WTC11 (cell line): ENCODE data around the gene PTPN12.

Experiments
- GRHL2 ChIP-seq: fragments of 250-450 bp; sonication (Bioruptor Pico); IDR thresholded peaks from 2 replicates; pipeline ENCODE4 v1.8.0; 2022; ENCODE audit warnings: mild to moderate bottlenecking, moderate library complexity; ENCODE audit not compliant: insufficient replicate concordance, severe bottlenecking
- IRF1 ChIP-seq: sonication (generic); formaldehyde crosslinking; IDR thresholded peaks from 2 replicates; pipeline ENCODE4 v1.8.0; 2023; ENCODE audit warnings: missing genetic modification reagents
- MYBL2 ChIP-seq: sonication (generic); formaldehyde crosslinking; IDR thresholded peaks from 2 replicates; pipeline ENCODE4 v1.8.1; 2023; ENCODE audit warnings: mild to moderate bottlenecking, moderate library complexity, missing genetic modification reagents
- NR1H2 ChIP-seq: sonication (generic); formaldehyde crosslinking; IDR thresholded peaks from 2 replicates; pipeline ENCODE4 v1.9.0; 2021; ENCODE audit warnings: mild to moderate bottlenecking, moderate library complexity, missing genetic modification reagents
- NR2C2 ChIP-seq: sonication (generic); formaldehyde crosslinking; IDR thresholded peaks from 2 replicates; pipeline ENCODE4 v1.8.0; 2022; ENCODE audit warnings: mild to moderate bottlenecking, missing genetic modification reagents
- RELA ChIP-seq: sonication (generic); formaldehyde crosslinking; IDR thresholded peaks from 2 replicates; pipeline ENCODE4 v1.8.1; 2022; ENCODE audit warnings: missing genetic modification reagents, mild to moderate bottlenecking, borderline replicate concordance
- ZNF121 ChIP-seq: sonication (generic); formaldehyde crosslinking; IDR thresholded peaks from 2 replicates; pipeline ENCODE4 v1.8.0; 2023; ENCODE audit warnings: missing genetic modification reagents
- ZNF138 ChIP-seq: sonication (generic); formaldehyde crosslinking; conservative IDR thresholded peaks from 2 replicates; pipeline ENCODE4 v1.8.1; 2022; ENCODE audit warnings: mild to moderate bottlenecking, moderate library complexity, missing genetic modification reagents
- TF ChIP-seq, protein P1 (sequence below): fragments of 200-600 bp; IDR thresholded peaks from 2 replicates; pipeline ENCODE4 v1.8.0; 2022; ENCODE audit warnings: antibody characterized with exemption
- TF ChIP-seq, protein P2 (sequence below): sonication (generic); formaldehyde crosslinking; IDR thresholded peaks from 2 replicates; pipeline ENCODE4 v1.8.0; 2022; ENCODE audit warnings: mild to moderate bottlenecking, missing genetic modification reagents
- TF ChIP-seq, protein P3 (sequence below): sonication (generic); formaldehyde crosslinking; IDR thresholded peaks from 2 replicates; pipeline ENCODE4 v1.8.0; 2022; ENCODE audit warnings: mild to moderate bottlenecking, missing genetic modification reagents

- TF ChIP-seq, protein P1, sequence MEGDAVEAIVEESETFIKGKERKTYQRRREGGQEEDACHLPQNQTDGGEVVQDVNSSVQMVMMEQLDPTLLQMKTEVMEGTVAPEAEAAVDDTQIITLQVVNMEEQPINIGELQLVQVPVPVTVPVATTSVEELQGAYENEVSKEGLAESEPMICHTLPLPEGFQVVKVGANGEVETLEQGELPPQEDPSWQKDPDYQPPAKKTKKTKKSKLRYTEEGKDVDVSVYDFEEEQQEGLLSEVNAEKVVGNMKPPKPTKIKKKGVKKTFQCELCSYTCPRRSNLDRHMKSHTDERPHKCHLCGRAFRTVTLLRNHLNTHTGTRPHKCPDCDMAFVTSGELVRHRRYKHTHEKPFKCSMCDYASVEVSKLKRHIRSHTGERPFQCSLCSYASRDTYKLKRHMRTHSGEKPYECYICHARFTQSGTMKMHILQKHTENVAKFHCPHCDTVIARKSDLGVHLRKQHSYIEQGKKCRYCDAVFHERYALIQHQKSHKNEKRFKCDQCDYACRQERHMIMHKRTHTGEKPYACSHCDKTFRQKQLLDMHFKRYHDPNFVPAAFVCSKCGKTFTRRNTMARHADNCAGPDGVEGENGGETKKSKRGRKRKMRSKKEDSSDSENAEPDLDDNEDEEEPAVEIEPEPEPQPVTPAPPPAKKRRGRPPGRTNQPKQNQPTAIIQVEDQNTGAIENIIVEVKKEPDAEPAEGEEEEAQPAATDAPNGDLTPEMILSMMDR, result peak; percentile 67
- no peak for TF ChIP-seq NR2C2 (CRISPR knock-in tag)
- TF ChIP-seq, protein P2, sequence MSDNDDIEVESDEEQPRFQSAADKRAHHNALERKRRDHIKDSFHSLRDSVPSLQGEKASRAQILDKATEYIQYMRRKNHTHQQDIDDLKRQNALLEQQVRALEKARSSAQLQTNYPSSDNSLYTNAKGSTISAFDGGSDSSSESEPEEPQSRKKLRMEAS (CRISPR knock-in tag), result no peak
- no peak for TF ChIP-seq MYBL2 (CRISPR knock-in tag)
- no peak for TF ChIP-seq ZNF121 (CRISPR knock-in tag)
- TF ChIP-seq GRHL2 (CRISPR knock-in tag), result no peak
- TF ChIP-seq, protein P3, sequence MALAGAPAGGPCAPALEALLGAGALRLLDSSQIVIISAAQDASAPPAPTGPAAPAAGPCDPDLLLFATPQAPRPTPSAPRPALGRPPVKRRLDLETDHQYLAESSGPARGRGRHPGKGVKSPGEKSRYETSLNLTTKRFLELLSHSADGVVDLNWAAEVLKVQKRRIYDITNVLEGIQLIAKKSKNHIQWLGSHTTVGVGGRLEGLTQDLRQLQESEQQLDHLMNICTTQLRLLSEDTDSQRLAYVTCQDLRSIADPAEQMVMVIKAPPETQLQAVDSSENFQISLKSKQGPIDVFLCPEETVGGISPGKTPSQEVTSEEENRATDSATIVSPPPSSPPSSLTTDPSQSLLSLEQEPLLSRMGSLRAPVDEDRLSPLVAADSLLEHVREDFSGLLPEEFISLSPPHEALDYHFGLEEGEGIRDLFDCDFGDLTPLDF (CRISPR knock-in tag), result no peak
- TF ChIP-seq RELA (CRISPR knock-in tag), result no peak
- TF ChIP-seq NR1H2 (CRISPR knock-in tag), result no peak
- TF ChIP-seq ZNF138 (CRISPR knock-in tag), result no peak
- TF ChIP-seq IRF1 (CRISPR knock-in tag), result no peak
Measured at GRCh38 chr7:77651575-77652162, 114.6 kb downstream of the PTPN12 start.
